PC-3 (cell line): ENCODE data around the gene DSC2. TPM values are rescaled to one million over a fixed set of nuclear protein-coding genes. Genes with fewer than 3 reads are reported as not detected.

Experiments
- ATAC-seq: fragments of 200-7000 bp; cut with Tn5 transposase; 2 replicates; pipeline ENCODE4 v1.9.1; 2020; ENCODE audit warnings: mild to moderate bottlenecking, moderate library complexity
- BruUV-seq: library from RNA; stranded (reverse); fragments of 400-500 nt; replicated peaks from 2 replicates; lab custom pipeline; 2021; lab: Mats Ljungman, UMichigan
- CTCF ChIA-PET: fragments of 300-600 bp; sonication (Branson Sonifier 250); formaldehyde crosslinking; loops from one replicate; lab custom pipeline; 2022; ENCODE audit warnings: antibody characterized with exemption; lab: Charles Lee
- POLR2A ChIA-PET: fragments of 300-600 bp; sonication (Branson Sonifier 250); formaldehyde crosslinking; loops from one replicate; lab custom pipeline; 2022; ENCODE audit warnings: antibody characterized with exemption; ENCODE audit not compliant: unreplicated experiment; lab: Charles Lee
- DNase-seq: peaks from one replicate; pipeline ENCODE4 v3.0.0-alpha.2; 2015
- H2AFZ ChIP-seq: fragments of 300-600 bp; sonication (generic); 2 replicates; pipeline ENCODE4 v1.6.0; 2016; ENCODE audit warnings: antibody characterized with exemption, low read length
- H3F3A ChIP-seq: fragments of 300-600 bp; sonication (generic); one replicate; pipeline ENCODE4 v1.6.0; 2017; ENCODE audit warnings: antibody characterized with exemption, low read length, control low read depth, mild to moderate bottlenecking; ENCODE audit not compliant: unreplicated experiment
- H3K27ac ChIP-seq: fragments of 300-600 bp; sonication (generic); 2 replicates; pipeline ENCODE4 v1.5.1; 2016; ENCODE audit warnings: mild to moderate bottlenecking, low read length
- H3K27me3 ChIP-seq: fragments of 300-600 bp; sonication (generic); 2 replicates; pipeline ENCODE4 v1.6.1; 2016; ENCODE audit warnings: low read length, mixed read lengths
- H3K36me3 ChIP-seq: fragments of 300-600 bp; sonication (generic); 2 replicates; pipeline ENCODE4 v1.6.1; 2016; ENCODE audit warnings: low read depth, mixed run types, low read length, mixed read lengths
- H3K4me1 ChIP-seq: fragments of 300-600 bp; sonication (generic); 2 replicates; pipeline ENCODE4 v1.5.1; 2016; ENCODE audit warnings: low read length; ENCODE audit not compliant: insufficient read depth
- H3K4me2 ChIP-seq: fragments of 300-600 bp; sonication (generic); 2 replicates; pipeline ENCODE4 v1.6.0; 2016; ENCODE audit warnings: low read length
- H3K4me3 ChIP-seq: fragments of 300-600 bp; sonication (generic); 2 replicates; pipeline ENCODE4 v1.5.1; 2016; ENCODE audit warnings: mild to moderate bottlenecking, low read length, mixed read lengths
- H3K79me2 ChIP-seq: fragments of 300-600 bp; sonication (generic); 2 replicates; pipeline ENCODE4 v1.6.1; 2017; ENCODE audit warnings: low read length, mixed read lengths
- H3K9ac ChIP-seq: fragments of 300-600 bp; sonication (generic); 2 replicates; pipeline ENCODE4 v1.6.0; 2016; ENCODE audit warnings: mild to moderate bottlenecking, low read length
- H3K9me2 ChIP-seq: fragments of 300-600 bp; sonication (generic); replicated peaks from 2 replicates; pipeline ENCODE4 v1.6.1; 2016; ENCODE audit warnings: mixed run types, low read length, mixed read lengths
- H3K9me3 ChIP-seq: fragments of 300-600 bp; sonication (generic); 2 replicates; pipeline ENCODE4 v1.6.1; 2016; ENCODE audit warnings: low read length, mixed read lengths
- H4K20me1 ChIP-seq: fragments of 300-600 bp; sonication (generic); 2 replicates; pipeline ENCODE4 v1.6.1; 2016; ENCODE audit warnings: low read length, mixed read lengths
- EZH2 ChIP-seq: fragments of 300-600 bp; sonication (generic); IDR thresholded peaks from one replicate; pipeline ENCODE4 v1.6.1; 2017; ENCODE audit warnings: antibody characterized with exemption, mild to moderate bottlenecking, low read length; ENCODE audit not compliant: unreplicated experiment
- EZH2phosphoT487 ChIP-seq: fragments of 300-600 bp; sonication (generic); IDR thresholded peaks from 2 replicates; pipeline ENCODE4 v1.6.1; 2018; ENCODE audit warnings: mild to moderate bottlenecking, antibody characterized with exemption, low read length, borderline replicate concordance
- intact Hi-C: fragments of 100-400 bp; cut with micrococcal nuclease; formaldehyde crosslinking; loops from 2 replicates; pipeline ENCODE4 v1.9.0; 2023
- total RNA-seq: library from RNA; depleted of rRNA; stranded (reverse); fragments of >200 nt; gene quantifications from 2 replicates; pipeline ENCODE4 v1.2.3, GENCODE V29; 2014
- TF ChIP-seq, protein P1 (sequence below): fragments of 300-600 bp; sonication (generic); conservative IDR thresholded peaks from 2 replicates; pipeline ENCODE4 v1.5.1; 2017; ENCODE audit warnings: antibody characterized with exemption, low read depth, mild to moderate bottlenecking, low read length

The DSC2 gene
- total RNA-seq, 1 experiment from 2014 or later = 4.8 TPM

DNA sequence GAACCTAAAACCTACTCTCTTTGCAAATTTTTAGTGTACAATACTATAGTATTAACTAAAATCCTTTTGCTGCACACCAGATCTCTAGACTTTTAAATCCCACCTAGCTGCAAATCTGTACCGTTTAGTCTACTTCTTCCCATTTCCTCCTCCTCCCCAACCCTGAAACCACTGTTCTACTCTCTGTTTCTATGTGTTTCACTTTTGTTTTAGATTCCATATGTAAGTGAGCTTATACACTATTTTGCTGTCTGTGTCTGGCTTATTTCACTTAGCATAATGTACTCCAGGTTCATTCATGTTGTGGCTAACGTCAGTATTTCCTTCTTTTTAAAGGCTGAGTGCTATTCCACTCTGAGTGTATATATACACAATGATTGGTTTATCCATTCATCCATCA is 18.4 kb upstream of the DSC2 start:
- DNase-seq (no peak), ATAC-seq (no peak)
- intact Hi-C loops = no loop called here
- BruUV-seq = no TSS peak
- no peak for TF ChIP-seq EZH2
- no peak for TF ChIP-seq EZH2phosphoT487
- TF ChIP-seq, protein P1, sequence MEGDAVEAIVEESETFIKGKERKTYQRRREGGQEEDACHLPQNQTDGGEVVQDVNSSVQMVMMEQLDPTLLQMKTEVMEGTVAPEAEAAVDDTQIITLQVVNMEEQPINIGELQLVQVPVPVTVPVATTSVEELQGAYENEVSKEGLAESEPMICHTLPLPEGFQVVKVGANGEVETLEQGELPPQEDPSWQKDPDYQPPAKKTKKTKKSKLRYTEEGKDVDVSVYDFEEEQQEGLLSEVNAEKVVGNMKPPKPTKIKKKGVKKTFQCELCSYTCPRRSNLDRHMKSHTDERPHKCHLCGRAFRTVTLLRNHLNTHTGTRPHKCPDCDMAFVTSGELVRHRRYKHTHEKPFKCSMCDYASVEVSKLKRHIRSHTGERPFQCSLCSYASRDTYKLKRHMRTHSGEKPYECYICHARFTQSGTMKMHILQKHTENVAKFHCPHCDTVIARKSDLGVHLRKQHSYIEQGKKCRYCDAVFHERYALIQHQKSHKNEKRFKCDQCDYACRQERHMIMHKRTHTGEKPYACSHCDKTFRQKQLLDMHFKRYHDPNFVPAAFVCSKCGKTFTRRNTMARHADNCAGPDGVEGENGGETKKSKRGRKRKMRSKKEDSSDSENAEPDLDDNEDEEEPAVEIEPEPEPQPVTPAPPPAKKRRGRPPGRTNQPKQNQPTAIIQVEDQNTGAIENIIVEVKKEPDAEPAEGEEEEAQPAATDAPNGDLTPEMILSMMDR = no peak
- Histone ChIP-seq H3K79me2 (no peaks in the 10 kb centered on the region), H3K27me3 (no peaks in the 10 kb centered on the region), H3K4me1 (no peaks in the 10 kb centered on the region), H3K9me2 (no peaks in the 10 kb centered on the region), H3K9me3 (no peaks in the 10 kb centered on the region), H3K36me3 (no peaks in the 10 kb centered on the region), H2AFZ (no peak overlapping the region), H3K27ac (no peak overlapping the region), H3K4me2 (no peak overlapping the region), H3K4me3 (no peak overlapping the region), H3K9ac (no peak overlapping the region), H4K20me1 (no peaks in the 10 kb centered on the region), H3F3A (no peaks in the 10 kb centered on the region)
- ChIA-PET POLR2A (no interaction called here), CTCF (no interaction called here)

DNA sequence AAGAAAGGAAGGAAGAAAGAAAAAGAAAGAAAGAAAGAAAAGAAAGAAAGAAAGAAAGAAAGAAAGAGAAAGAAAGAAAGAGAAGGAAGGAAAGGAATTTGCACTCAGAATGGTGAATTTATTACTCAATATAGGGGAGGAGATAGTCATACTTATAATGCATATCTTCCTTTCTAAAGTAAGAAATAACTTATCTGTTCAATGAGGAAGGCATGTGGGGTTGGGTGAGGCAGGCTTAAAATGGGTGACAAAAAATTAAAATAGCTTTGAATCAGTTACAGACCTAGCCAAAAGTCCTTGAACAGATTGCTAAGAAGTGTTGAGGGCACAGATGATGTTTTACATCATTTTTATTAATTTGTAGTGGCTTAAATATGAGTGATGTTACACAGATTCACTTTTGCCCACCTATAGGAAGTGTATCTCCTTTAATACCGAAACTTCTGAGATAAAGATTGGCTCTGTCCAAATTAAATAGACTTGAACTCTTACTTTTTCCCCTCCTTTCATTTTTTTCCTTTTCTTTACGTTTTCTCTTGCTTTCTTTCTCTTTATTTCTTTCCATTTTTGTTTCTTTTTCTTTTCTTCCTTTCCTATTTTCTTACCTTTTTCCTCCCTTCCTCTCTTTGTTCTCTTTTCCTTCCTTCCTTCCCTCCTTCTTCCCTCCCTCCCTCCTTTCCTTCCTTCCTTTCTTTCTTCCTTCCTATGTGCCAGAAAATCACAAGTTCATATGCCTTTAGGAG is 14.8 kb upstream of the DSC2 start:
- H3K4me2 ChIP-seq = no peak overlapping the region
- no peaks in the 10 kb centered on the region for H3K9me2 ChIP-seq
- no peak for DNase-seq
- H3K4me3 ChIP-seq = no peak overlapping the region
- H3F3A ChIP-seq = no peaks in the 10 kb centered on the region
- no peaks in the 10 kb centered on the region for H4K20me1 ChIP-seq
- BruUV-seq = no TSS peak
- no peak for TF ChIP-seq EZH2phosphoT487
- no peak for TF ChIP-seq EZH2
- TF ChIP-seq, protein P1 = no peak
- H3K4me1 ChIP-seq = no peaks in the 10 kb centered on the region
- H3K9ac ChIP-seq = no peak overlapping the region
- H3K9me3 ChIP-seq = no peaks in the 10 kb centered on the region
- POLR2A ChIA-PET = no interaction called here
- intact Hi-C loops = no loop called here
- H3K27me3 ChIP-seq = no peaks in the 10 kb centered on the region
- no peak for ATAC-seq
- no peak overlapping the region for H2AFZ ChIP-seq
- H3K79me2 ChIP-seq = no peaks in the 10 kb centered on the region
- H3K36me3 ChIP-seq = no peaks in the 10 kb centered on the region
- CTCF ChIA-PET = no interaction called here
- no peak overlapping the region for H3K27ac ChIP-seq

DNA sequence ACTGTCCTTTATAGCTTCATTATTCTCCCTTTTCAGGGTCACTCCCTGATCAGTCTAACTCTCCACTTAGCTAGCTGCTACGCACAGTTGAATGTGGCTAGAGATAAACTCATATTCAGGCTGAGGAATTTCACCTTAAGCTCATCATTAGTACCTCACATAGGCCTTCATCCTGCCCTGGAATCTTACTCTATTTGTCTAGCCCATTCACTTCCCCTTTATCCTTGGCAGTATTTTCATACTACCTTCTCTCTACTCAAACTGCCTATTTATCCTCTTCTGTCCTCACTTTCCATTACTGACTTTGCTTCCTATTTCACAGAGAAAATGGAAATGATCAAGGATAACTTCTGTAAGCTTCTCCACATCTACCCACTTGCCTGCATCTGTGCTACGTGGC is 10.6 kb upstream of the DSC2 start:
- H3K27ac ChIP-seq = no peak overlapping the region
- H3K9me2 ChIP-seq = no peaks in the 10 kb centered on the region
- H4K20me1 ChIP-seq = no peaks in the 10 kb centered on the region
- CTCF ChIA-PET = no interaction called here
- H3K4me1 ChIP-seq = no peaks in the 10 kb centered on the region
- H3K27me3 ChIP-seq = no peaks in the 10 kb centered on the region
- H3K79me2 ChIP-seq = no peaks in the 10 kb centered on the region
- POLR2A ChIA-PET = no interaction called here
- DNase-seq (no peak), ATAC-seq (no peak)
- H2AFZ ChIP-seq = no peak overlapping the region
- no peaks in the 10 kb centered on the region for H3K36me3 ChIP-seq
- no peak overlapping the region for H3K9ac ChIP-seq
- no TSS peak for BruUV-seq
- TF ChIP-seq, protein P1 = no peak
- TF ChIP-seq EZH2 (no peak), EZH2phosphoT487 (no peak)
- no peak overlapping the region for H3K4me2 ChIP-seq
- H3K4me3 ChIP-seq = no peak overlapping the region
- intact Hi-C loops = no loop called here
- no peaks in the 10 kb centered on the region for H3F3A ChIP-seq
- no peaks in the 10 kb centered on the region for H3K9me3 ChIP-seq
